WTC11 (cell line): ENCODE results near the gene CLASP1. TPM values are rescaled to one million over a fixed set of nuclear protein-coding genes. Genes with fewer than 3 reads are reported as not detected.
"Not testable (repeated sequence)": the region's sequence is repeated elsewhere in the genome, so short reads cannot be mapped to it uniquely, and the experiment has no call there.

Source experiments
- ATAC-seq: fragments of 200-7000 bp; cut with Tn5 transposase; 2 replicates; pipeline ENCODE4 v1.10.0; 2021; ENCODE audit warnings: mild to moderate bottlenecking, moderate library complexity
- CTCF ChIA-PET: fragments of 300-600 bp; sonication (Branson Sonifier 250); formaldehyde crosslinking; loops from one replicate; lab custom pipeline; 2021; ENCODE audit warnings: antibody characterized with exemption; lab: Charles Lee
- POLR2A ChIA-PET: fragments of 350-600 bp; sonication (Branson Sonifier 250); formaldehyde crosslinking; loops from one replicate; lab custom pipeline; 2021; ENCODE audit warnings: antibody characterized with exemption; lab: Charles Lee
- DNase-seq: peaks from one replicate; pipeline ENCODE4 v3.0.0; 2021; ENCODE audit warnings: low spot score
- H3K27ac Mint-ChIP-seq: 2 replicates; pipeline ENCODE4 v1.8.0; 2021; ENCODE audit warnings: mixed read lengths
- H3K27me3 Mint-ChIP-seq: 2 replicates; pipeline ENCODE4 v1.8.0; 2021; ENCODE audit warnings: low read depth, mild to moderate bottlenecking, moderate library complexity, mixed read lengths
- H3K36me3 Mint-ChIP-seq: 2 replicates; pipeline ENCODE4 v1.8.0; 2021; ENCODE audit warnings: mixed read lengths
- H3K4me1 Mint-ChIP-seq: 2 replicates; pipeline ENCODE4 v1.8.0; 2022; ENCODE audit warnings: mixed read lengths
- H3K4me3 Mint-ChIP-seq: 2 replicates; pipeline ENCODE4 v1.8.0; 2021; ENCODE audit warnings: mild to moderate bottlenecking, moderate library complexity, mixed read lengths
- H3K9me3 Mint-ChIP-seq: 2 replicates; pipeline ENCODE4 v1.8.0; 2021; ENCODE audit warnings: mixed read lengths
- ATF1 ChIP-seq: sonication (generic); formaldehyde crosslinking; IDR thresholded peaks from 2 replicates; pipeline ENCODE4 v1.8.1; 2023; ENCODE audit warnings: mild to moderate bottlenecking, moderate library complexity, missing genetic modification reagents
- CBFB ChIP-seq: sonication (generic); formaldehyde crosslinking; IDR thresholded peaks from 2 replicates; pipeline ENCODE4 v1.8.1; 2022; ENCODE audit warnings: mild to moderate bottlenecking, low read depth, missing genetic modification reagents
- CREM ChIP-seq: sonication (generic); formaldehyde crosslinking; IDR thresholded peaks from 2 replicates; pipeline ENCODE4 v1.8.1; 2022; ENCODE audit warnings: mild to moderate bottlenecking, missing genetic modification reagents, moderate library complexity
- FOXJ3 ChIP-seq: sonication (generic); formaldehyde crosslinking; IDR thresholded peaks from 2 replicates; pipeline ENCODE4 v1.9.0; 2021; ENCODE audit warnings: missing genetic modification reagents, mild to moderate bottlenecking, borderline replicate concordance
- GRHL2 ChIP-seq: fragments of 250-450 bp; sonication (Bioruptor Pico); IDR thresholded peaks from 2 replicates; pipeline ENCODE4 v1.8.0; 2022; ENCODE audit warnings: mild to moderate bottlenecking, moderate library complexity; ENCODE audit not compliant: insufficient replicate concordance, severe bottlenecking
- GTF2I ChIP-seq: fragments of 250-450 bp; sonication (Bioruptor Pico); conservative IDR thresholded peaks from 2 replicates; pipeline ENCODE4 v1.4.0; 2021; ENCODE audit warnings: mild to moderate bottlenecking
- PRDM15 ChIP-seq: sonication (generic); formaldehyde crosslinking; IDR thresholded peaks from 2 replicates; pipeline ENCODE4 v1.8.0; 2022; ENCODE audit warnings: missing genetic modification reagents
- PREB ChIP-seq: sonication (generic); formaldehyde crosslinking; IDR thresholded peaks from 2 replicates; pipeline ENCODE4 v1.8.1; 2022; ENCODE audit warnings: mild to moderate bottlenecking, missing genetic modification reagents, moderate library complexity, borderline replicate concordance
- RELA ChIP-seq: sonication (generic); formaldehyde crosslinking; IDR thresholded peaks from 2 replicates; pipeline ENCODE4 v1.8.1; 2022; ENCODE audit warnings: missing genetic modification reagents, mild to moderate bottlenecking, borderline replicate concordance
- SOX15 ChIP-seq: fragments of 250-450 bp; sonication (Bioruptor Pico); IDR thresholded peaks from 2 replicates; pipeline ENCODE4 v1.9.0; 2021; ENCODE audit warnings: mild to moderate bottlenecking
- ZNF416 ChIP-seq: fragments of 250-450 bp; sonication (Bioruptor Pico); IDR thresholded peaks from 2 replicates; pipeline ENCODE4 v1.9.0; 2021; ENCODE audit warnings: mild to moderate bottlenecking, inconsistent platforms
- total RNA-seq: library from RNA; stranded (reverse); gene quantifications from 3 replicates; pipeline ENCODE4 v1.2.3, GENCODE V29; 2021
- TF ChIP-seq, protein P1 (sequence below): sonication (generic); formaldehyde crosslinking; IDR thresholded peaks from 2 replicates; pipeline ENCODE4 v1.8.0; 2023; ENCODE audit warnings: mild to moderate bottlenecking, missing genetic modification reagents
- TF ChIP-seq, protein P2 (sequence below): sonication (generic); formaldehyde crosslinking; IDR thresholded peaks from 2 replicates; pipeline ENCODE4 v1.8.0; 2022; ENCODE audit warnings: mild to moderate bottlenecking, missing genetic modification reagents

The CLASP1 gene
- total RNA-seq, 1 experiment from 2014 or later = 50.0 TPM

- no peak for DNase-seq
- H3K27ac Mint-ChIP-seq = peak overlapping the region; percentile 91
- H3K36me3 Mint-ChIP-seq = peaks cover 5% of the 10 kb centered on the region
- H3K9me3 Mint-ChIP-seq = peaks cover 10% of the 10 kb centered on the region
- ChIA-PET POLR2A (no interaction called here), CTCF (interaction anchor here (1.4 kb wide), 1 partner anchor 134 kb away, joined by 3 read pairs; no protein-coding TSS in a partner anchor)
- no peak; the same call in 1 of the 2 replicates for ATAC-seq
- TF ChIP-seq ATF1 (CRISPR knock-in tag) = no peak
- TF ChIP-seq, protein P1, sequence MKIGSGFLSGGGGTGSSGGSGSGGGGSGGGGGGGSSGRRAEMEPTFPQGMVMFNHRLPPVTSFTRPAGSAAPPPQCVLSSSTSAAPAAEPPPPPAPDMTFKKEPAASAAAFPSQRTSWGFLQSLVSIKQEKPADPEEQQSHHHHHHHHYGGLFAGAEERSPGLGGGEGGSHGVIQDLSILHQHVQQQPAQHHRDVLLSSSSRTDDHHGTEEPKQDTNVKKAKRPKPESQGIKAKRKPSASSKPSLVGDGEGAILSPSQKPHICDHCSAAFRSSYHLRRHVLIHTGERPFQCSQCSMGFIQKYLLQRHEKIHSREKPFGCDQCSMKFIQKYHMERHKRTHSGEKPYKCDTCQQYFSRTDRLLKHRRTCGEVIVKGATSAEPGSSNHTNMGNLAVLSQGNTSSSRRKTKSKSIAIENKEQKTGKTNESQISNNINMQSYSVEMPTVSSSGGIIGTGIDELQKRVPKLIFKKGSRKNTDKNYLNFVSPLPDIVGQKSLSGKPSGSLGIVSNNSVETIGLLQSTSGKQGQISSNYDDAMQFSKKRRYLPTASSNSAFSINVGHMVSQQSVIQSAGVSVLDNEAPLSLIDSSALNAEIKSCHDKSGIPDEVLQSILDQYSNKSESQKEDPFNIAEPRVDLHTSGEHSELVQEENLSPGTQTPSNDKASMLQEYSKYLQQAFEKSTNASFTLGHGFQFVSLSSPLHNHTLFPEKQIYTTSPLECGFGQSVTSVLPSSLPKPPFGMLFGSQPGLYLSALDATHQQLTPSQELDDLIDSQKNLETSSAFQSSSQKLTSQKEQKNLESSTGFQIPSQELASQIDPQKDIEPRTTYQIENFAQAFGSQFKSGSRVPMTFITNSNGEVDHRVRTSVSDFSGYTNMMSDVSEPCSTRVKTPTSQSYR = no peak
- no peak for TF ChIP-seq FOXJ3
- no peak for TF ChIP-seq PRDM15 (CRISPR knock-in tag)
- TF ChIP-seq SOX15 = no peak
- no peak for TF ChIP-seq CBFB (CRISPR knock-in tag)
- no peak for TF ChIP-seq GTF2I (CRISPR knock-in tag)
- no peak for TF ChIP-seq CREM (CRISPR knock-in tag)
- TF ChIP-seq, protein P2, sequence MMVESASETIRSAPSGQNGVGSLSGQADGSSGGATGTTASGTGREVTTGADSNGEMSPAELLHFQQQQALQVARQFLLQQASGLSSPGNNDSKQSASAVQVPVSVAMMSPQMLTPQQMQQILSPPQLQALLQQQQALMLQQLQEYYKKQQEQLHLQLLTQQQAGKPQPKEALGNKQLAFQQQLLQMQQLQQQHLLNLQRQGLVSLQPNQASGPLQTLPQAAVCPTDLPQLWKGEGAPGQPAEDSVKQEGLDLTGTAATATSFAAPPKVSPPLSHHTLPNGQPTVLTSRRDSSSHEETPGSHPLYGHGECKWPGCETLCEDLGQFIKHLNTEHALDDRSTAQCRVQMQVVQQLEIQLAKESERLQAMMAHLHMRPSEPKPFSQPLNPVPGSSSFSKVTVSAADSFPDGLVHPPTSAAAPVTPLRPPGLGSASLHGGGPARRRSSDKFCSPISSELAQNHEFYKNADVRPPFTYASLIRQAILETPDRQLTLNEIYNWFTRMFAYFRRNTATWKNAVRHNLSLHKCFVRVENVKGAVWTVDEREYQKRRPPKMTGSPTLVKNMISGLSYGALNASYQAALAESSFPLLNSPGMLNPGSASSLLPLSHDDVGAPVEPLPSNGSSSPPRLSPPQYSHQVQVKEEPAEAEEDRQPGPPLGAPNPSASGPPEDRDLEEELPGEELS (CRISPR knock-in tag) = no peak
- no peak for TF ChIP-seq PREB (CRISPR knock-in tag)
- no peak for TF ChIP-seq GRHL2 (CRISPR knock-in tag)
- TF ChIP-seq ZNF416 (CRISPR knock-in tag) = no peak
- no peak for TF ChIP-seq RELA (CRISPR knock-in tag)
- H3K27me3 Mint-ChIP-seq = no peaks in the 10 kb centered on the region
- no peak overlapping the region for H3K4me3 Mint-ChIP-seq
- peaks cover 37% of the 10 kb centered on the region for H3K4me1 Mint-ChIP-seq
Observed at GRCh38 chr2:121555008-121555407, 94.3 kb downstream of the CLASP1 start.

DNA sequence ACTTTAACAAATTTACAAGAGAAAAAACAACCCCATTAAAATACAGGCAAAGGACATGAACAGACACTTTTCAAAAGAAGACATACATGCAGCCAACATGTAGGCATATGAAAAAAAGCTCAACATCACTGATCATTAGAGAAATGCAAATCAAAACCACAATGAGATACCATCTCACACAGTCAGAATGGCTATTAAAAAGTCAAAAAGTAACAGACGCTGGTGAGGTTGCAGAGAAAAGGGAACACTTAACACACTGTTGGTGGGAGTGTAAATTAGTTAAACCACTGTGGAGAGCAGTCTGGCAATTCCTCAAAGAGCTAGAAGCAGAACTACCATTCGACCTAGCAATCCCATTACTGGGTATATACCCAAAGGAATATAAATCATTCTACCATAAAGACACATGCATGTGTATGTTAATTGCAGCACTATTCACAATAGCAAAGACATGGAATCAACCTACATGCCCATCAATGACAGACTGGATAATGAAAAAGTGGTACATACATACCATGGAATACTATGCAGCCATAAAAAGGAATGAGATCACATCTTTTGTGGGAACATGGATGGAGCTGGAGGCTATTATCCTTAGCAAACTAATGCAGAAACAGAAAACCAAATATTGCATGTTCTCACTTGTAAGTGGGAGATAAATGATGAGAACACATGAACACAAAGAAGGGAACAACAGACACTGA is 96.6 kb downstream of the CLASP1 start:
- H3K27ac Mint-ChIP-seq, ATAC-seq, H3K4me3 Mint-ChIP-seq, POLR2A ChIA-PET, CTCF ChIA-PET, H3K27me3 Mint-ChIP-seq, DNase-seq: not testable (repeated sequence)
- Mint-ChIP-seq H3K9me3 (peaks cover 26% of the 10 kb centered on the region), H3K36me3 (peaks cover 14% of the 10 kb centered on the region), H3K4me1 (peaks cover 40% of the 10 kb centered on the region)
